Measurements from ENCODE around the gene CCDC97.

The CCDC97 gene

DNA sequence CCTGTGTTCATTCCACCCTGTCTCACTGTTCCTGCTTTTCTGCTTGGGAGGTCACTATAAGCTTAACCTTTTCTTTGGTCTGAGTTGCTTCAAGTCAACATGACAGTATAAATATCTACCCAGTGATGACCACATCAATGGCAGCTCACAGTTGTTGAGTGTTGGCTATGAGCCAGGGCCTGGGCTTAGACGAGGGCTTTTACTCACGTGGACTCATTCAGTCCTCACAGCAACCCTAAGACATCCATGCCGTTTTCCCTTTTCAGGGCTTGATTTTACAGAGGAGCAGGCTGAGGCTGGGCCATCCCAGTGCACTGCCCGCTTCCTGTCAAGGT, 10.2 kb upstream of the CCDC97 start:
- no peak for TF ChIP-seq CTCF (IDR thresholded peaks at IDR 0.05)

DNA sequence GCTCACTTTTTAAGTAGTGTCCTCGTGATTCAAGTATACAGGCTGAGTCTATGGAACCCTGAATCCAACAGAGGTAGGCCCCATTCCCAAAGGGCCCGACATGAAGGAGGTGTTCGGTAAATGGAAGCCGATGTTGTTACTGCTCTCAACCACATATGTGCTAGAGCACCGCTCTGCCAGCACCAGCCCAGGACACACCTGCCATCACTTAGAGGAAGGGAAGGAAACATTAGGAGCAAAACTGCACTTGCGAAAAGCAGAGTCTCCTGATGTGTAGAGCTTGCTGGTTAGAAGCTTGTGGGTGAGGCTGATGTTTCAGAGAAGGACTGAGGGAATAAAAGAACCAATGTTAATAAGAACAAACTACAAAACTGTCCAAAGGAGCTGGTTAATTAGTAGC, 9.4 kb upstream of the CCDC97 start:
- TF ChIP-seq CTCF (IDR thresholded peaks at IDR 0.05) = no peak
- H3K9me3 ChIP-seq = no peaks in the 10 kb centered on the region
- H3K4me1 ChIP-seq (ENCODE audit: control insufficient read depth in 1 of 2, insufficient read depth in 1 of 2, low read depth in 1 of 2, low read length in 1 of 2) = peaks cover 10 to 13% of the 10 kb centered on the region in 2 experiments
- H3K36me3 ChIP-seq = peaks cover 90% of the 10 kb centered on the region
- no peaks in the 10 kb centered on the region for H3K27me3 ChIP-seq
- no peak overlapping the region for H3K27ac ChIP-seq
- H3K4me3 ChIP-seq (ENCODE audit: low read depth in 1 of 2, low read length in 1 of 2) = no peak overlapping the region

More for the DNA sequence above, 10.2 kb upstream of the CCDC97 start:
- Histone ChIP-seq H3K9me3 (no peaks in the 10 kb centered on the region), H3K27ac (no peak overlapping the region), H3K4me1 (ENCODE audit: control insufficient read depth in 1 of 2, insufficient read depth in 1 of 2, low read depth in 1 of 2, low read length in 1 of 2) (peaks cover 10 to 13% of the 10 kb centered on the region in 2 experiments), H3K36me3 (peaks cover 90% of the 10 kb centered on the region), H3K4me3 (ENCODE audit: low read depth in 1 of 2, low read length in 1 of 2) (no peak overlapping the region), H3K27me3 (no peaks in the 10 kb centered on the region)

DNA sequence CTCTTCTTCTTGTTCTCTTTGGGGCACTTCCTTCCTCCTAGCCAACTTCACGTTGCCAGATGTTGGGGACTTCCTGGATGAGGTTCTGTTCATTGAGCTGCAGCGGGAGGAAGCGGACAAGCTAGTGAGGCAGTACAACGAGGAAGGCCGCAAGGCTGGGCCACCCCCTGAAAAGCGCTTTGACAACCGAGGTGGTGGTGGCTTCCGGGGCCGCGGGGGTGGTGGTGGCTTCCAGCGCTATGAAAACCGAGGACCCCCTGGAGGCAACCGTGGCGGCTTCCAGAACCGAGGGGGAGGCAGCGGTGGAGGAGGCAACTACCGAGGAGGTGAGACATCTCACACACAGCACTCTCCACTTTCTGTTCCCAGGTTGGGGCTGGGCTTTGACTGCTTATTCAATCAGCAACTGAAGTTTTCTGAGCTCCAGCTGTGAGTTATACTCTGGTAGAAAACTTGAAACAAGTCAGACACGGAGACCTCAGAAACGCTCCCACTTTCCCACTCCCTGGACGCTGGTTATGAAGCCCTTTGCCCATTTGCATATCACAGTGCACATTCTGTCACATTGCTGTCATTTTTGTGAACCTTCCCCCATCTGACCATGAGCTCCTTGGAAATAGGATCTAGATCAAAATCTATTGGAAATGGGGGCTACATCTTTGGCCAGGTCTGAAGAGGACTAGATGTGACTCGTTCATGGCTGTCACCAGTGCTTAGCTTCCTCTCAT, 7.2 kb upstream of the CCDC97 start:
- peak overlapping the region; percentile 75 for H3K27ac ChIP-seq
- H3K9me3 ChIP-seq = no peaks in the 10 kb centered on the region
- H3K4me3 ChIP-seq (ENCODE audit: low read depth in 1 of 2, low read length in 1 of 2) = no peak overlapping the region
- no peaks in the 10 kb centered on the region for H3K27me3 ChIP-seq
- peaks cover 80% of the 10 kb centered on the region for H3K36me3 ChIP-seq
- no peak for TF ChIP-seq CTCF (IDR thresholded peaks at IDR 0.05)
- peaks cover 29 to 30% of the 10 kb centered on the region in 2 experiments for H3K4me1 ChIP-seq (ENCODE audit: control insufficient read depth in 1 of 2, insufficient read depth in 1 of 2, low read depth in 1 of 2, low read length in 1 of 2)

DNA sequence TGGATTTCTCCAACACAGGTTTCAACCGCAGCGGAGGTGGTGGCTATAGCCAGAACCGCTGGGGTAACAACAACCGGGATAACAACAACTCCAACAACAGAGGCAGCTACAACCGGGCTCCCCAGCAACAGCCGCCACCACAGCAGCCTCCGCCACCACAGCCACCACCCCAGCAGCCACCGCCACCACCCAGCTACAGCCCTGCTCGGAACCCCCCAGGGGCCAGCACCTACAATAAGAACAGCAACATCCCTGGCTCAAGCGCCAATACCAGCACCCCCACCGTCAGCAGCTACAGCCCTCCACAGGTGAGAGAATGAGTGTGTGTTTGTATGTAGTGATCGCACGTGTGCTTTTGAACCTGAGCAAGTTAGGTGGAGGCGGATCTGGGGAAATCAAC, 6.0 kb upstream of the CCDC97 start:
- Histone ChIP-seq H3K4me3 (ENCODE audit: low read depth in 1 of 2, low read length in 1 of 2) (no peak overlapping the region), H3K9me3 (no peaks in the 10 kb centered on the region), H3K36me3 (peaks cover 68% of the 10 kb centered on the region), H3K4me1 (ENCODE audit: control insufficient read depth in 1 of 2, insufficient read depth in 1 of 2, low read depth in 1 of 2, low read length in 1 of 2) (peaks cover 38 to 40% of the 10 kb centered on the region in 2 experiments), H3K27ac (no peak overlapping the region), H3K27me3 (no peaks in the 10 kb centered on the region)
- no peak for TF ChIP-seq CTCF (IDR thresholded peaks at IDR 0.05)

DNA sequence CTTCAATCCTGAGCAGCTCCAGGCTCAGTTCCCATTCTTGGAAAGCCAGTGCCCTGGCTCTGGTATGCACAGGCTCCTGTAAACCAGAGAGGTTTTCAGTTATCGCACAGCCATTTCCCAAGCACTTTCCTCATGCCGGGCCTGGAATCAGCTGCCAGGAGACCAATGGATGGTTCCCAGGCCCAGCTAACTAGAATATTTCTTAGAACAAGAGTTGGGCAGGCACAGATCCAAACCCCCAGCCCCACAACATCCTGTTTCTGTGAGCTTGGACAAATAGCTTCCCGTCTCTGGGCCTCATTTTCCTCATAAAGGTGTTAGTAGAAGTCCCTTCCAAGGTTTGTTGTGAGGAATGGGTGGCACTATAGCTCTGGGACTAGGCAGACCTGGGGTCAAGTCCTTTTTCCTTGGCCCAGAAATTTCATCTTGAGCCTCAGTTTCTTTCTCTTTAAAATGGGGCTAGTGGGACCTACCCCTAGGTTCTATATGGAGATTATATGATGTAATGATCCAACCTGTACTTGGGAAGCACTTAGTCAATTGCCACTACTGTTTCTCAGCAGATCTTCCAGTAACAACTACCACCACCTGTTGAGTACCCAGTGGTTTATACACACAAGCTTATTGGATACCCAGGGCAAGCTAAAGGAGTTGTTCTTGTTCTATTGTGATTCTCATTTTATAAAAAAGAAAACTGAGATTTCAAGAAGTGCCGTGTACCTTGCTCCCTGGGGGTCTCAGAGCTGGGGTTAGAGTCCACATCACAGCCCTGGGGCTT, 5.1 kb upstream of the CCDC97 start:
- Histone ChIP-seq H3K27ac (peak overlapping the region; percentile 91), H3K4me1 (ENCODE audit: control insufficient read depth in 1 of 2, insufficient read depth in 1 of 2, low read depth in 1 of 2, low read length in 1 of 2) (peaks cover 44 to 49% of the 10 kb centered on the region in 2 experiments), H3K4me3 (ENCODE audit: low read depth in 1 of 2, low read length in 1 of 2) (no peak overlapping the region)

More for the DNA sequence above, 5.1 kb upstream of the CCDC97 start:
- Histone ChIP-seq H3K36me3 (peaks cover 60% of the 10 kb centered on the region), H3K9me3 (no peaks in the 10 kb centered on the region), H3K27me3 (no peaks in the 10 kb centered on the region)
- no peak for TF ChIP-seq CTCF (IDR thresholded peaks at IDR 0.05)
